Activated CD4-positive, CD25-positive, alpha-beta regulatory T cell treated with anti-CD3 and anti-CD28 coated beads, Interleukin-2, amount 50 U/mL, for 16 hours (primary cell): ENCODE measurements around the gene HOMER2.

Source experiments
- DNase-seq: peaks from one replicate; pipeline ENCODE4 v3.0.0-alpha.2; 2020; ENCODE audit warnings: low read depth, low spot score

Gene HOMER2

DNA sequence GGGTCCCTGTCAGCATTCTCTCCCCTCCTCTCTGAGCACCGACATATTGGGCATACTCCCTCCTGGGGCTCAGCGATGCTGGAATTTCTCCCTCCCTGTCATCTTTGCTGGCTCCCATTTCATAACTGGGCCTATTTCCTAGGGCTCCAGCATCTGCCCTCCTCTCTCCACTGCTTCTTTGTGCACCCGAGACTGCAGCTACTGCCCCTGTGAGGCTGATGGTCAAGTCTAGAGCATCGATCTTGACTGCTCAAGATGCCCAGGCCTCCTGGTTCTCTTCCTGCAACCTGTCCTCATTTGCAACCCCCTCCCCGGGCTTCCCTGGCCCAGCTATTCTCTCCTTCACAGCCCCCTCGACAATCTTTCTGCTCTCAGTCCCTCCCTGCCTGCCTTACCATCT, 89.6 kb downstream of the HOMER2 start:
- DNase-seq, result no peak

DNA sequence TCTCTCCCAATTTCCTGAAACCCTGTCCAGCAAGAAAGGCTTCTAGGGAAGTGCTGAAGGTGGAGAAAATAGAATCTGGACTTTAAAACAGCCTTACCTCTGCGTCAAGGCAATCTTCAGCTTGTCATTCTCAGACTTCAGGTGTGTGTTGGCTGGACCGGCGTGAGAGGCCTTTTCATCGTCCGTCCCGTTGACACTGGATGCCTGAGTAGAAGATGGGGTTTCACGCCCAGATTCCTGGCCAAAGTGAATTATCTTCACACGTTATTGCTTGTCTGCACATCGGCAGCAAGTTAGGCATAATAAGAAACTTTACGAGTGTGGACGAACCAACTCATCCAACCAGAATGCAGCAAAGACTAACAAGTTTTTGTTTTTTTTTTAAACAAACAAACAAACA, 93.6 kb downstream of the HOMER2 start:
- no peak for DNase-seq

DNA sequence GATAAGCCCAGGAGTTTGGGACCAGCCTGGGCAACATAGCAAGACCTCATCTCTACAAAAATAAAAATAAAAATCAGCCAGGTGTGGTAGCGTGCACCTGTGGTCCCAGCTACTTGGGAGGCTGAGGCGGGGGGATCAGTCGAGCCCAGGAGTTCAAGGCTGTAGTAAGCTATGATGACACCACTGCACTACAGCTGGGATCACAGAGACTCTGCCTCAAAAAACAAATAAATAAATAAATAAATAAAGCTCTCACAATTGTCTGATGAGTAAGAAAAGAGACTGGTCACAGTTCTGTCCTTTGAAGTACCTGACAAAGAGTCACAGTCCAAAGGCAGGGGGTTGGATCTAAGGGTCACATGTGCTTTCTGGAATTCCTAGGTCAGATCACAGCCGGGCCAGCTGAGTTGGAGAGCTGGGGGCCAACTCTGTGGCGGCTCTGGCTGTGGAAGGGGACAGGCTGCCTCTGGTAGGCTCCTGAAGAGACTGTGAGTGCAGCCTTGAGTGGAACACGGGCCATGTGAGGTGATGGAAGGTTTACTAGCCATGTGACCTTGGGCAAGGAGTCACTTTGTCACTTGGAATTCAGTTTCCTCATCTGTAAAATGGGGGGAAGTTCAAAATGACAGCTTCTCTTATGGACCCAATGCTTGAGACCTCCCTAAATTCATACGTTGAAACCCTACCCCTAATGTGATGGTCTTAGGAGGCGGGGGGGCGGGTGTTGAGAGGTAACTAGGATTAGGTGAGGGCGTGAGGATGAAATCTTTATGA, 95.9 kb downstream of the HOMER2 start:
- no peak for DNase-seq

DNA sequence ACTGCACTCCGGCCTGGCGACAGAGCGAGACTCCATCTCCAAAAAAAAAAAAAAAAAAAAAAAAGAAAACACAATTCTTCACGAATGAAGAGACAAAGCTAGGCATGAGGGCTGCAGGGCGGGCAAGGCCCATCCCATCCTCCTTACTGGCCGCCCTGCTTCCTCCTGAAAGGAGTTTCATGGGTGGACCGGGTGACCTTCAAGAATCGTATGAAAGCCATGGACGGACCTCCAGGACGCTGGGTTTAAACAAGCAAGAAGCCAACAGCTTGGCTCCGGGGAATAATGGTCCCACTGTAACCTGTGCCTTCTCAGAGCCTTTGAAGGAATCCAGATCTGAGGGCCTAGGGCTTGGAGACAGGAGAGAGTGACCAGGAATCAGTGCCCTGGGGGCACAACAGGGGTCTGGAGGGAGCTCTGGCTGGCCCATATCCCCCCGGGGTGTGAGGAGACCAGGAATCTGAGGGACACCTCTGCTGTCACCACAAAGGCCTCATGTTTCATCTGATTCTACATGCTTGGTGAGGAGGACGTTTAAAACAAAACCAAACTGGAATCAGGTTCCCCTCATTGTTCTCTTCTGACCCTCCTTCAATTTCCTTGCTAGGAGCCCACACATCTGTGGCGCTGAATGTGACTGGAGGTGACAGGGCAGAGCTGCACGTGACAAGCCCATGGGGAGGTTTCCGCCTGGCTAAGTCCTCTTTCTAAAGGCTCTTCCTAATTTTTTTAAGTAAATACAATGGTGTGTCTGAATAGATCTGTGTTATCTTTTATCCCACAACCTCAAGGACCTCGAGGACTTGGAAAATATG, 97.0 kb downstream of the HOMER2 start:
- no peak for DNase-seq

DNA sequence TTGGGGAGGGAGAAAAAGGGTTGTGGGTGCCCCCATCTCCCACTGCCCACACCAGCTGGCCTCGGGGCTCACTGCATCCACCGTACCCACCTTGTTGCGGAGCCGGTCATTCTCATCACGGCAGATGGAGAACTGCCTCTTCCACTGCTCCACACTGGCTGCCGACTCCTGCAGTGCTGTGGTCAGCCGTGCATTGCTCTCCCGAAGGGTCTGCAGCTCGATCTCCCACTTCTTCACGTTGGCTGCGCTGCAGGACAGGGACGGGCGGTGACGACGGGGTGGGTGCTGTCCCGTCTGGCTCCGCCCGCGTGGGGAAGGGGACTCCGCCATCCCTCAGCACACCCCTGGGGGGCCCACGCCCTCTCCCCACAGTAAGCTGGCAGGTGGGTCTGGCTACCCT, 98.0 kb downstream of the HOMER2 start:
- no peak for DNase-seq

DNA sequence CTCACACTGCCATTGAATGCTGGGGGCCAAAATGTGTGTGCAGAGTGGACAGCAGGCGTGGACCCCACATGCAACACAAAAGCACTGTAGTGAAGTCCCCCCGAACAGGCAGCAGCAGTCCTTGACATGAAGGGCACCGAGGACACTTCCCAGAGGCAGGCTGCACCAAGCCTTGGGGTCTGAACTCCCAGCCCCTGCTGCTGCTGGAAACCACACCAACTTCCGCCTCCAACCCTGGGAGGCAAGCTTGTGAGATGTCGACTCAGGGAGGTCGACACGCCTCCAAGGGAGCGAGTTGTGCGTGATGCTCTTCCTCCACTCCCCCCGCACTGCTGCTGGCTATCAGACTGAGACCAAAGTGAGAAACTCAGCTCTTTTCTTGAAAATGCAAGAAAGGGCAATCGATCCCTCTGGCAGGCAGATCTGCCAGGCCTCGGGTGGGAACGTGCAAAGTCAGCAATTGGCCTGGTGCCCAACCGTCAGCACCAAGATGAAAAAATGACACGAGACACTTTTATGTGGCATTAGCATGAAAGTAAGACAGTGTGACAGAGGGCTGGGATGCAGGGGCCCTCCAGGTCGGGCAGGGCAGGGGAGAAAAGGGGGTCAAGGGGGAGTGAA, 99.5 kb downstream of the HOMER2 start:
- no peak for DNase-seq

DNA sequence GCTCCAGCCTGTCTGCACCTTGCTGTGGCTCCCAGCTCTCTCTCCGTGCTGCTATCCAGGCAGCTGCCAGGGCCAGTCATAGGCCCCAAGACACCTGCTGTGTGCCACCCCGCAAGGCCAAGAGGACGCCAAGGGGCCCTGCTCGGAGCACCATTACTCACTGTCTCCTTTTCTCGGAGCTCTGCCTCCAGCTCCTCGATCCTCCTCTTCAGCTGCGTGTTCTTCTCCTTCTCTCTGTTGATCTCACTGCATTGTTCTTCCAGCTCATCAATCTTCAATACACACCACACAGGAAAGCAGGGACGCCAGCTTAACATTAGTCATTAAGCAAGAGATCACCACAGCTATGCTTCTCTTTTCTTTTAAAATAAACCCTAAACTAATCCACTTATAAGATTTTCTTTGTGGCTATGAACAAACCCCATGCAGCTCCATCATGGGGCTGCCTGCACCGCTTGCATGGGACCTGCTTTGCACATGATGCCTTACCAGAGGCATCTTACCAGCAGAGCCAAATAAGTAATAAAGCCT, 100.5 kb downstream of the HOMER2 start:
- DNase-seq, result no peak

DNA sequence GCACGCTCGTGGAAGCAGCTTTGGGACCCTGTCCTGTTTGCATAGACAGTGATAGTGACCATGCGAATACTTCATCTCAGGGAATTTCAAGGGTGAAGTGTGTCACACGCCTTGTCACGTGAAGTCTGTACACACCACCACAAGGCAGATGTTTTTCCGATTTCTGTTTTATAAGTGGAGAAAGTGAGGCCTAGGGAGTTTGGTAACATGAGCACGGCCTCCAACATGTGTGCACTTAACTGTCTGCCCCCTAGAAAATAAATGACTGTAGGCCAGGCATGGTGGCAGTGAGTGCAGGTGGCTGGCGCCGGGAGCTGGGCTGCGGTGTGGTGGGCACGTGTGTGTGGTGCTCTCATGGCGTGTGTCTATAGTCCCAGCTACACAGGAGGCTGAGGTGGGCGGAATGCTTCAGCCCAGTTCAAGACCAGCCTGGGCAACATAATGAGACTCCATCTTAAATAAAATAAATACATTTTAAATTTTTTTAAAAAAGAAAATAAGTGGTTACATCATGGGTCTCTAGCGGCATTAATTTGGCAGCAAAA, 101.1 kb downstream of the HOMER2 start:
- no peak for DNase-seq

DNA sequence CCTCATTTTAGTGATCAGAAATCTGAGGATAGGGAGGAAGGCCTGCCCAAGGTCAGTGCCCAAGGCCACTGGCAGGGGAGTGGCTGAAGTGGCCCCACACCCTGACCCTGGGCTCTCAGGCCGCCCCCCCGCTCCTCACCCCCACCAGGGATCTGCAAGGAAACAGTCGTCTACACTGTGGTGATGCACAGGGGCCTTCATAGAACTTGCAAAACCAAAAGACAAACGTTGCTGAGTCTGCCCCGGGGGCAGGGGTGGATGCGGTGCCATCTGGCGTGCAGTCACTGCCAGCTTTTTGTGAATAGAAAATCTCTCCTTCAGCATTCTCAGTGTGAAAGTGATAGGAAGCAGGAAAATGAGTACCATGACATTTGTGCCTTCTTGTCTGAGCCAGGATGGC, 101.8 kb downstream of the HOMER2 start:
- DNase-seq, result no peak

DNA sequence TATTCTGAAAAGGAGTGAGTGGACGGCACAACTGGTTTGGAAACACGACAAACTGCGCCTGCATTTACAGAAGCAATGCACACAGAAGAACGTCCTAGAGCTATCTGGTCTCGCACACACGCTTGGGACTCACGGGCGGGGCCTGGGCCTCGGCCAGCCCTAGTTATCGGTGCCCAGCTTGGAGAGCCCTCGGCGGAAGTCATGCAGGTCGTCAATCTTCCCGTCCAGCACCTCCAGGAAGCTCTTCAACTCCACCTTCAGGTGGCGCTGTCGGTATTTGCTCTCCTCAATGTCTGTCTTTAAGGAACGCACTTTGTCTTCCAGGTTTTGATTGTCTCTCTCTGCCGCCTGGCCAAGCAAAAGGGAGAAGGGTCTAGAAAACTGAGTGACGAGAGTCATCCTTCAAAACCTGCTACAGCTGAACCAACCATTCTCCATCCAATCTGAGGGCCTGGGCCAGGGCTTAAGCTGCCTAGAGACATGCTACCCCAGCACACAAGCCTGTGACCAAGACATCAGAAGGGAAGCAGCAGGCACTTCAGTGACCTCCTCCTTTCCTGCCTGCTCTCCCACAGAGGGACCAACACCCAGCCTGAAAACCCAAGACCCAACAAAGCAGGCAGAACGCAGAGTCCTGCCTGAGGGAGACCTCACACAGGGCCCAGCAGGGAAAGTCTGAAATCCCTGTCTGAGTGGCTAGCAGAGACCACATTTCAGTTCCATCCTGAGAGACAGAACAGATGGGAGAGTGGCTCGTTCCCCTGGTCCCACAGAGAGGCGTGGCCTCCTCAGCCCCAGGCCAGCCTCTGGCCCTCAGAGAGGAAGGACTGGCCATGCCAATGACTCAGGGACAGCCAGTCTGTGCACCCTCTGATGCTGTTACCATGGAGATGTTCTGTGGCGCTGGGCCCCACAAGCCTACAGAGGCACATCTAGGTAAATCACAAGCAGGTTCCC, 102.7 kb downstream of the HOMER2 start:
- no peak for DNase-seq

DNA sequence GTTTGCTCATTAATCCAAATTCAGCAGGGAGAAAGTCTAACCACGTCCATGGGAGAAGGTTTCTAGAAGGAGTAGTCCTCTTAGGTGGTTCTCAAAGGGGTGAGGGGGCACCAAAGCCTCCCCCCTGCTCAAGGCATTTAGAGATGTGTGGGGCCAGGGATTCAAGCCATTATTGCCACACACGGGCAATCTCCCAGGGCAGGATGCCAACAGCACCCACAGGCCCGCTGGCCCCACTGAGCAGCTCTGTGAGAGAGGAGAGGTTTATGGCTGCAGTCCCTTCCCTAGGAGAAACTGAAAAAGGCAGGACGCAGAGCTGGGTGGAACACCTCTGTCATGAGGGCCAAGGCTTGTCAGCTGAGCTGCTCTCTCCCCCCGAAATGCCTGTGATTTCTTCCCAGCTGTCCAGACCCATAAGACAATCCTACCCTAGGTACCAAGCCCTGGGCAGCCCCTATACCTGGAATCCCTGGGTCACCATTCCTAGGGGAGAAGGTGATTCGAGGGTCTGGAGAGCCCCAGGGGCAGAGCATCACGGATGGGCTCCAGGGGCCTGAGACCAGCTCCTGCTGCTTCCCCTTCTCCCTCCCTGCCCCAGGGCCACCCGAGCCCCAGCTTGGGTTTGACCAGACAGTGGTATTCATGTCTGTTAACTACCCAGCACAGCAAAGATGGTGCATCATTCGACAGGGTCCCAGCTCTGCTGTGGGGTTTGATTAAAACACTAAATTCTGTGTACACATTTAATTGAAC, 104.1 kb downstream of the HOMER2 start:
- no peak for DNase-seq

DNA sequence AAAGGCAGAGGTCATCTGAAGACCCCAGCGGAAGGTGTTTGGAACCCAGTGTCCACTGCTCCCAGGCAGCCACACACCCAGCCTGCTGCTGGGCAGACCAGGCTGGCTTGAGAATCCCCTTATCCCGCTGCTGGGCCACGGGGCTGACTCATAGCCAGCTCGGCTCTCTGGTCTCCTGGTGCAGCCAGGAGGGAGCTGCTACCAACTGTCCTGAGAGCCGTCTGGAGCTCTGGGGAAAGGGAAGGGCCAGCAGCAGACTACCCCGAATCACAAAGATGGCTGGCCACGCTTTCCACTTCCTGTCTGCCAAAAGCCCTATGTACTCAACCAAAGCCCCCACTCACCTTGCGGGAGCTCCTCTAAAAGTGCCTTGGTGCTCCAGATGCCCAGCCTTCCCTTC, 104.8 kb downstream of the HOMER2 start:
- DNase-seq, result no peak

DNA sequence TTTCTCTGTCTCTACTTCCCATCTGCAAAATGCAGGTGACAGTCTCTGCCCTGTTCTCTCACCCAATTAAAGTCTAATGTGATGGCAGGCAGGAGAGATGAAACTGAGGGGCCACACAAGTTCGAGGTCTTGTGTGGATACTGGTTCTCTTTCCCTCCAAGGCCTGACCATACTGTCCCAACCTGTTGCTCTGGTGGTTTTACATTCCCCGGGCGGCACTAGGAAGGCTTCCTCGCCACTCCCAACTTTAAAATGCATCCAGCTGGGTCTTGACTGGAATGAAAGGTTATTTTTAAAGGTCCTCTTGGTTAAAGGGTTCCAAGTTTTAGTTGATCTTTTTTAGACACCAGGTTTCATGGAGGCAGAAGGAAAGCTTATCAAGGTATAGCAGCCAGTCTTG, 105.9 kb downstream of the HOMER2 start:
- DNase-seq, result no peak

DNA sequence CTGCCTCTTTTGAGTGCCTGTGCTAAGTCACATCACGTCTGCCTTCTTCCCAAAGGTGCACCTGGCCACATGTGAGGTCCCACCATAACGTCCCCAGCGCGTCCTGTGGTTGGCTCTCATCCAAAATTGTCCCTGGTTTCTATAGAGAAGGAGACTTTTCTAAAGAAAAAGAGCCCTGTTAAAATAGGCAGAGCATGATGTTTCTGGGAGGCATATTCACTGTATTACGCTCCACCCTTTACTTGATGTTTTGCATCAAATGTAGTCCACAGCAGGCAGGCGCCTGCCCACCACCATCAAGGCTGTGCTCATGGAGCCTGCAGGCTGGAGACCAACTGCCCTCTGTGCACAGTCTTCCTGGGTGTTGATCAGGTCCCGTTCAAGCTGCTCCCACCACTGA, 106.8 kb downstream of the HOMER2 start:
- DNase-seq, result no peak

DNA sequence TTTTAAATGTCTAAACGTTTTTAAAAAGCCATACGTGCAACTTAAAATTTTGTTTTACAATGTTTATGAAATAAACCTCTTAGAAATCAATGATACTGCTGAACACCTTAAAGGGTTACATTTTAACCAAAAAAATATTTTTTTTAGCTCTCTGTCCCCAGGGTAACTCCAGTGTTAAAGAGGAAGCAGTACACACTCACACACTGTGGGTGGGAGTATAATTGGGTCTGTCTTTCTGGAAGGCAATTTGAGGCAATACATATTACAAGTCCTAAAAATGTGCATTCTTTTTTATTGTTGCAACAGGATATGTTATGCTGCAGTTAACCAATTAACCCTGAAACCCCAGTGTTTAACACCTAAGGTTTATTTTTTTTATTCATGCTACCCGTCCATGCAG, 109.0 kb downstream of the HOMER2 start:
- DNase-seq, result no peak

DNA sequence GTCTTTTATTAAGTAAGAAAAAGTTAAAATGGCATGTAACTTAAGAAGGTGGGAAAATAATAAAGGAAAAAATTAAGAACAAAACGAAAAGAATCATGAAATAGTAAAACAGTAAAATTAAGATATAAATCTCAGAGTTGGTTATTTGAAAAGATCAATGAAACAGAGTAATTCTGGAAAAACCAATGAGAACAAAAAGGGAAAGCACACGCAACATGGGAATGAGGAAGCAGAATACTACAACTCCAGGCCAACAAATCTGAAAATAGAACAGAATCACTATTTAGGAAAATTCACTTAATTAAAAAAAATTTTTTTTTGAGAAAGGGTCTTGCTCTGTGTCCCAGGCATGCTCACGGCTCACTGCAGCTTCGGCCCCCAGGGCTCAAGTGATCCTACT, 112.4 kb downstream of the HOMER2 start:
- DNase-seq, result no peak

DNA sequence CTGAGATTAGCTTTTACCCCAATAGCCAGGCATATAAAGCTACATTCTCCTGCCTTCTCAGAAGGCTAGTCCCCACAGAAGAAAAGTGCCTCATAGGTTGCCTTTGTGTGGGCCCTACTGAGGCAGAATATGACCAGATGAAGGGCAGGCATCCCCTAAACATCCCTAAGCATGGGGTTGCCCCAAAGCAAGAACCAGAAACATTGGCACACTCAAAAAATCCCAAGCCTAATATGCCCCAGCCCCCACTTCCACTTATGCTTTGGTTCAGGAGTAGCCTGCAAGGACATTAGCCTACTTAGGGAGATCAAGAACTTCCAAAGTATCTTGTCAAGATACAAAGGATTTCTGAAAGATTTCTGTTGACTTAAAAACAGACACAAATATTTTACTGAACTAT, 113.4 kb downstream of the HOMER2 start:
- no peak for DNase-seq

DNA sequence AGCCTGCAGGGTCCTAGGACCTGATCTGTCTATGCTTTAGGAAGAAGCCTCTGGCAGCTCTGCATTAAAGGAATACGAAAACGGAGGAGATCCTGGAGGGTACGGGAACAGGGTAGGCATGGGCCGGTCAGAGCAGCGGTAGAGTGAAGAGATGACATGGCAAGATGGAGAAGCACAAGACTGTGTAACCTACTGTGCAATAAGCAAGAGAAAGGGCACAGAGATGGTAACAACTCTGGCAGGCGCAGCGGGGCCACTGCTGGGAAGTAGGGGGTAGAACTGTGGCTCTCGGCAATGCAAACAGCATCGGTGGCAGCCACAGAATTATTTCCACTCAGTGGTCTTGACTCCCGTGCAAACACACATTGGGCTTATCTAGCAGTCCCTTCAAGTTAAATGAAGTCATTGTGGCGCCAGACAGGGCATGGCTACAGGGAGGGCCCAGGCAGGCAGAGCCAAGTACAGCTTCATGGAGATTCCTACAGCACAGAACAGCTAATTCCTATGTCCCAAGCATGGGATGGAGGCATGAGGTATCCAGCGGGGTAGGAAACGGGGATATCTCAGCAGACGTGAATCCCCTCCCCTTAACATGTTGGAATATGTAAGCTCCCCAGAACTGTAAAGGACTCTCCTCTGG, 114.3 kb downstream of the HOMER2 start:
- DNase-seq, result no peak

DNA sequence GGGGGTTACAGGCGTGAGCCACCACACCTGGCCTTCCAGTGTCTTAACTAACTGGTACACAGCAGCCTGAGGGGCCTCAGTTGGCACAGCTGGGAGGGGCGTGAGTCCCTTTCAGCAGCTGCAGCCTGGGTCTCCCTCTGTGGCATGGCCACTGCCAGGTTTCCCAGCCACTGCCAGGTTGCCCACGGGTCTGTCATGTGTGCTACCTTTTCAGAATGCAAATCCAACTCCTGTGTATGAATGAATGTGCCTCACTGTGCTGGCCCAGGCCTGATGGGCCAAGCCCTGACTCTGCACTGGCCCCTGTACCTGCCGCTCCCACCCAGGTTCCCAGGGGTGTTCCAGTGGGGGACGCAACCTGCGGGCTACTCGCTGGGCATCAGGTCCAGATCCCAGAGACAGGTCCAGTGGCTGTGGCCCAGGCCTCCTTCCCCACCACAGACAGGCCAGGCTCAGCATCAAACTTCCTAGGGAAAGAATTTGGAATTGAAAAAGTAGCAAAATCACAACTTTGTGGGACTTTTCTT, 117.1 kb downstream of the HOMER2 start:
- no peak for DNase-seq

DNA sequence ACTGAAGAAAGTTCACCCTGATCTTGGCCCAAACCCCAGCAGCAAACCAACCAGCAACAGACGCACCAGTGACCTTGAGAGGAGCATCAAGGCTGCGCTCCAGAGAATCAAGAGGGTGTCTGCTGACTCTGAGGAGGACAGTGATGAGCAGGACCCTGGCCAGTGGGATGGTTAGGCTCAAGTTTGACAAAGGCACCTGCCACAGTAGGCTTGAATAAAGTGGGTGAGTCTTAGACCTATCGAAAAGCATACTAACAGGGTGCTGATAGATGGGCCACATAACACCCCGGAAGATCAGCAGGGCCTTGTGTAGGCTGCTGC, 119.2 kb downstream of the HOMER2 start:
- DNase-seq, result no peak
